Left ventricle myocardium inferior (tissue), 1 donor: Measurements from ENCODE around the gene FAF2. TPM values are rescaled to one million over a fixed set of nuclear protein-coding genes. Genes with fewer than 3 reads are reported as not detected.

ENCODE experiments used
- DNase-seq: peaks from one replicate; pipeline ENCODE4 v3.0.0-alpha.2; 2020
- H3K27ac ChIP-seq: fragments of 200-600 bp; replicated peaks from 2 replicates; pipeline ENCODE4 v1.8.0; 2021
- H3K27me3 ChIP-seq: fragments of 200-600 bp; 2 replicates; pipeline ENCODE4 v1.8.0; 2021; ENCODE audit warnings: low read depth
- H3K36me3 ChIP-seq: fragments of 200-600 bp; 2 replicates; pipeline ENCODE4 v1.8.0; 2021
- H3K4me1 ChIP-seq: fragments of 200-600 bp; 2 replicates; pipeline ENCODE4 v1.8.0; 2021
- H3K4me3 ChIP-seq: fragments of 200-600 bp; 2 replicates; pipeline ENCODE4 v1.8.0; 2021; ENCODE audit warnings: mild to moderate bottlenecking, moderate library complexity
- H3K9me3 ChIP-seq: fragments of 200-600 bp; replicated peaks from 2 replicates; pipeline ENCODE4 v1.8.0; 2021
- intact Hi-C: fragments of 100-400 bp; cut with micrococcal nuclease; formaldehyde crosslinking; loops from one replicate; pipeline ENCODE4 v1.11.0; 2022
- total RNA-seq: library from RNA; stranded (reverse); fragmentation: NEBNext Ultra II Directional; extraction: Animal tissue kit (Norgen Biotek cat#: 25700); gene quantifications from one replicate; pipeline ENCODE4 v1.2.1, GENCODE V29; 2021
- TF ChIP-seq, protein P1 (sequence below): fragments of 200-600 bp; IDR thresholded peaks from 2 replicates; pipeline ENCODE4 v1.8.0; 2021; ENCODE audit warnings: antibody characterized with exemption, mild to moderate bottlenecking, borderline replicate concordance
- donor health status: DM: no; HTN: yes; CAD: no; lungs with severe emphysema.

Gene FAF2
- total RNA-seq, 1 donor from 2014 or later = 13.0 TPM

DNA sequence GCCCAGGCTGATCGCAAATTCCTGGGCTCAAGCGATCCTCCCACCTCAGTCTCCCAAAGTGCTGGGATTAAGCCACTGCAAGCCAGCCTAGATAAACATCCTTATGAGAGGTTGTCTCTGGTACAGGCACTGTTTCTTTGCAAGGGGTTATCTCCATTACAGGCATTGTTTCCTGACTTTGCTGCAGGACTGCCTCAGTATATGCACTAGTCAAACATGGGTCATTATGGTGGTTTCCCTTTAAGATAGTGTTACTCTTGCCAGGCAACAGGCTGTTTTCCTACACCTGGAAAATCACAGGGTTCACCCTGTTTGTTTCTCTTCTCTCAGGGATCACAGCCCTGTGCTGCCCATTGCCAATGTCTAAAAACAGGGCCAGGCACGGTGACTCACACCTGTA, 24.0 kb upstream of the FAF2 start:
- no peak for DNase-seq
- intact Hi-C loops = loop anchor here (5.0 kb wide), 1 partner anchor 163 kb away; no protein-coding TSS in a partner anchor
- Histone ChIP-seq H3K27ac (no peak overlapping the region), H3K27me3 (peaks cover 13% of the 10 kb centered on the region), H3K9me3 (no peaks in the 10 kb centered on the region), H3K4me1 (no peaks in the 10 kb centered on the region), H3K36me3 (no peaks in the 10 kb centered on the region), H3K4me3 (no peak overlapping the region)
- TF ChIP-seq, protein P1, sequence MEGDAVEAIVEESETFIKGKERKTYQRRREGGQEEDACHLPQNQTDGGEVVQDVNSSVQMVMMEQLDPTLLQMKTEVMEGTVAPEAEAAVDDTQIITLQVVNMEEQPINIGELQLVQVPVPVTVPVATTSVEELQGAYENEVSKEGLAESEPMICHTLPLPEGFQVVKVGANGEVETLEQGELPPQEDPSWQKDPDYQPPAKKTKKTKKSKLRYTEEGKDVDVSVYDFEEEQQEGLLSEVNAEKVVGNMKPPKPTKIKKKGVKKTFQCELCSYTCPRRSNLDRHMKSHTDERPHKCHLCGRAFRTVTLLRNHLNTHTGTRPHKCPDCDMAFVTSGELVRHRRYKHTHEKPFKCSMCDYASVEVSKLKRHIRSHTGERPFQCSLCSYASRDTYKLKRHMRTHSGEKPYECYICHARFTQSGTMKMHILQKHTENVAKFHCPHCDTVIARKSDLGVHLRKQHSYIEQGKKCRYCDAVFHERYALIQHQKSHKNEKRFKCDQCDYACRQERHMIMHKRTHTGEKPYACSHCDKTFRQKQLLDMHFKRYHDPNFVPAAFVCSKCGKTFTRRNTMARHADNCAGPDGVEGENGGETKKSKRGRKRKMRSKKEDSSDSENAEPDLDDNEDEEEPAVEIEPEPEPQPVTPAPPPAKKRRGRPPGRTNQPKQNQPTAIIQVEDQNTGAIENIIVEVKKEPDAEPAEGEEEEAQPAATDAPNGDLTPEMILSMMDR = no peak

DNA sequence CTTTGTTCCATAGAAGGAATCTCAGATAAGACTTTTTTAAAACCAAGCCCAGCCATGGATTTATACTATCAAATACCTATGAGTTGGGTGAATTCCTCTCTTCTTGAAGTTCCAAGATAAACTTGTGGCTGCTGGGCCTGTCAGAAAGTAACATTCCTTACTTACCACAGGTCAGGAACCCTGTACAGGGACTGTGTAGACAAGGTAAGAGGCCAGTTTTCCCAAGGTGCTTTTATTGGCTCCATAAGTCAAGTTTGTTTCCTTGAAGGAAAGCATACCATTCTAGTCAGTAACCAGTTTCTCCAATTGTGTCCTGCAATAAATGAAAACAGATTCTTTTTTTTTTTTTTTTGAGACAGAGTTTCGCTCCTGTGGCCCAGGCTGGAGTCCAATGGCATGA, 23.0 kb upstream of the FAF2 start:
- no peak overlapping the region for H3K27ac ChIP-seq
- no peaks in the 10 kb centered on the region for H3K4me1 ChIP-seq
- DNase-seq = no peak
- no peaks in the 10 kb centered on the region for H3K36me3 ChIP-seq
- intact Hi-C loops = no loop called here
- H3K9me3 ChIP-seq = no peaks in the 10 kb centered on the region
- no peak overlapping the region for H3K4me3 ChIP-seq
- peaks cover 22% of the 10 kb centered on the region for H3K27me3 ChIP-seq
- TF ChIP-seq, protein P1 = no peak

DNA sequence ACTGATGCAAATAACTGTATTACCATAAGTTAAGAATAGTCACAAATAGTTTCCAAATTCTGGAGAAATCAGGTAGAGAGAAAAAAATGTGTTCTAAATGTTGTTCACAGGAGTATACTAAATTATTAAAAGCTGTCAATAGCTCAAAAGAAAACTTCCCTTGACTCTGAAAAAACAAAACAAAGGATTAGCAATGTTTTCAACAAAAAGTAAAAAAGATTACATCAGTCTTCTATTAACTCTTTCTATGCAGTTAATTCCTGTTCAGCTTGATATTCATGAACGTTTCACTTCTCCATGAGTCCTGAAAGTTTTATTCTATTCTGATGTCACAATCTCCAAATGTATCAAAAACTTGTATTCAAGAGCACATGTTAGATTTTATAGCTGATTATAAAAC, 22.4 kb upstream of the FAF2 start:
- no peak overlapping the region for H3K27ac ChIP-seq
- no peaks in the 10 kb centered on the region for H3K4me1 ChIP-seq
- no peaks in the 10 kb centered on the region for H3K36me3 ChIP-seq
- TF ChIP-seq, protein P1 = no peak
- H3K4me3 ChIP-seq = no peak overlapping the region
- no peaks in the 10 kb centered on the region for H3K9me3 ChIP-seq
- intact Hi-C loops = no loop called here
- no peak for DNase-seq
- H3K27me3 ChIP-seq = peaks cover 26% of the 10 kb centered on the region

DNA sequence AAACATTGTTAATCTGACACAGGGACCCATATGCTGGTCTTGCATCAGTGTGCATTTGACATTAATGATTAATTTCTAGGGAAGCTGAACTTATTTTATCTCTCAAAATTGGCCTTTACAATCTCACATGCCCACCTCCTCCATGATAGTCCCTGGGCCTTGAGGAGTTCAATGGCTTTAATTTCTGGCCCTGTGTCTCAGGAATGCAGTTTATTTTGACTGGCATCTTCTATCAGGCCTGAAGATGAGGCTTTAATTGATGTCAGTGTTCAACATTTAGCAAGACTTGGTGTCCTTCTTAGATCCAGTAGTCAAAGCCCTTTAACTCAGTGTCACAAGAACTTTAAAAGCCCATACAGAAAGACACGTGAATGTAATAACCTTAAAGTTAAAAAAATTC, 21.3 kb upstream of the FAF2 start:
- H3K9me3 ChIP-seq = no peaks in the 10 kb centered on the region
- H3K4me3 ChIP-seq = no peak overlapping the region
- no peaks in the 10 kb centered on the region for H3K36me3 ChIP-seq
- H3K27ac ChIP-seq = no peak overlapping the region
- H3K27me3 ChIP-seq = peaks cover 26% of the 10 kb centered on the region
- intact Hi-C loops = no loop called here
- TF ChIP-seq, protein P1 = no peak
- DNase-seq = no peak
- no peaks in the 10 kb centered on the region for H3K4me1 ChIP-seq

DNA sequence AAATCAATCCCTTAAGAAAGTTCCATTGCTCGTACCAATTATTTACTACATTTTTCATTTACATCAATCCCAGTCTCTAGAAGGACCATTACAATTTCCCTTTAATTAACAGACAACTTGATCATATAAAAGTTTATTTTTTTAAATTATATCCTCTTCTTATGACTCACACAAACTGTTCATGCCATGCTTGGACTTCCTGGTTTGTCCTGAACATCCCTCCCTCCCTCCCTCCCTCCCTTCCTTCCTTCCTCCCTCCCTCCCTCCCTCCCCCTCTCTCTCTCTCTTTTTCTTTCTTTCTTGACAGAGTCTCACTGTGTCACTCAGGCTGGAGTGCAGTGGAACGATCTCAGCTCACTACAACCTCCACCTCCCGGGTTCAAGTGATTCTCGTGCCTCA, 20.2 kb upstream of the FAF2 start:
- DNase-seq = no peak
- H3K4me1 ChIP-seq = no peaks in the 10 kb centered on the region
- H3K27ac ChIP-seq = no peak overlapping the region
- TF ChIP-seq, protein P1 = no peak
- intact Hi-C loops = no loop called here
- H3K27me3 ChIP-seq = peaks cover 26% of the 10 kb centered on the region
- H3K4me3 ChIP-seq = no peak overlapping the region
- H3K36me3 ChIP-seq = no peaks in the 10 kb centered on the region
- no peaks in the 10 kb centered on the region for H3K9me3 ChIP-seq

DNA sequence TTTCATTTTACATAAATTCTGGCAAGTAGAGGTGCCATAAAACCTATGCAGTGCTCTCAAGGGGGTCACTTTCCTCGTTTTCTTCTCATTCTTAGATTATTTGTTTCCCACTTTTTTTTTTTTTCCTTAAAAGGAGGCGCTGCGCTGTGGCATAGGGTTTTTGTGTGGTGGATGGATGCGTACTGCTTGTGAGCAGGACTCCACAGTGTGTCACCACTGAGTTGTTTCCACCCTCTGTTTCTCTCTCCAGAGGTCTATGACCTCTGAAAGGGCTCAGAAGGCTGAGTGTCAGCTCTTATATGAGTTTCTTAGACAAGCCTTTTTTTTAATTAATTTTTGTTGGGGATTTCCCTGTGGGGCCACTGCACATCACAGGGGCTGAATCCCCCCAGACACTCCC, 18.2 kb upstream of the FAF2 start:
- no peaks in the 10 kb centered on the region for H3K4me1 ChIP-seq
- H3K27ac ChIP-seq = no peak overlapping the region
- H3K36me3 ChIP-seq = no peaks in the 10 kb centered on the region
- no peaks in the 10 kb centered on the region for H3K9me3 ChIP-seq
- DNase-seq = no peak
- intact Hi-C loops = no loop called here
- no peak overlapping the region for H3K4me3 ChIP-seq
- H3K27me3 ChIP-seq = peaks cover 13% of the 10 kb centered on the region
- TF ChIP-seq, protein P1 = no peak
